ENCODE results near the gene CHID1. TPM values are rescaled to one million over a fixed set of nuclear protein-coding genes. Genes with fewer than 3 reads are reported as not detected.

CHID1 gene
- total and polyA plus RNA-seq, 2 of the 4 experiments (the other 2 are of a cell fraction) = 34.2 to 121 TPM

- dilution Hi-C loops (cut with HindIII; ENCODE audit: low sequenced_read_pairs, unreplicated experiment) (no loop called here), intact Hi-C loops (cut with micrococcal nuclease) (no loop called here), in situ Hi-C loops (cut with MboI; ENCODE audit: low sequenced_read_pairs) (no loop called here)
- no peak overlapping the region for H4K91ac ChIP-seq (ENCODE audit: insufficient read depth, low read depth, low read length)
- H3K4ac ChIP-seq (ENCODE audit: low read depth, low read length) = no peak overlapping the region
- no peak overlapping the region for H3K56ac ChIP-seq (ENCODE audit: extremely low read depth, insufficient read depth, low read length)
- H2AFZ ChIP-seq (replicated peaks; ENCODE audit: low read length, poor library complexity) = no peak overlapping the region
- H3K4me2 ChIP-seq (ENCODE audit: low read depth, low read length) = no peak overlapping the region
- no peak overlapping the region for H3K27ac ChIP-seq (ENCODE audit: insufficient read depth, low read length)
- no peak overlapping the region for H4K5ac ChIP-seq (ENCODE audit: low read depth, low read length)
- ChIA-PET CTCF (no interaction called here), POLR2A (ENCODE audit: unreplicated experiment) (no interaction called here)
- no peak overlapping the region for H2AK5ac ChIP-seq (ENCODE audit: low read depth, low read length)
- DNase-seq (no peak), ATAC-seq (ENCODE audit: low read depth) (no peak)
- H3K4me1 ChIP-seq (ENCODE audit: control insufficient read depth, insufficient read depth, low read length) = peaks cover 10% of the 10 kb centered on the region
- H2AK9ac ChIP-seq (replicated peaks; ENCODE audit: low read depth, low read length, poor library complexity) = no peak overlapping the region
- no TSS peak for BruUV-seq (replicated peaks)
- peaks cover 75% of the 10 kb centered on the region for H4K20me1 ChIP-seq (ENCODE audit: insufficient read depth, low read length)
- WGBS, 2 experiments (ENCODE audit: extremely low coverage in 2 of 2, insufficient read length in 1 of 2) = no CpG with 5 or more reads among the region's 8 CpGs
- TF ChIP-seq CEBPB (IDR thresholded peaks at IDR 0.05; ENCODE audit: low read depth, low read length) (no peak), POLR2A (IDR thresholded peaks at IDR 0.05; ENCODE audit: low read depth, low read length) (no peak), NFE2L2 (IDR thresholded peaks at IDR 0.05; ENCODE audit: low read depth, low read length) (no peak), CTCF (conservative IDR thresholded peaks at IDR 0.05; ENCODE audit: low read depth, low read length) (no peak), MXI1 (IDR thresholded peaks at IDR 0.05; ENCODE audit: borderline replicate concordance, low read depth, low read length) (no peak), FOS (IDR thresholded peaks at IDR 0.05; ENCODE audit: low read depth, low read length) (no peak), BHLHE40 (IDR thresholded peaks at IDR 0.05; ENCODE audit: low read depth, low read length) (no peak), SMC3 (IDR thresholded peaks at IDR 0.05; ENCODE audit: low read depth, low read length) (no peak), ELK1 (IDR thresholded peaks at IDR 0.05; ENCODE audit: borderline replicate concordance, low read depth, low read length) (no peak), RAD21 (IDR thresholded peaks at IDR 0.05; ENCODE audit: low read length) (no peak), MAFK (IDR thresholded peaks at IDR 0.05; ENCODE audit: low read depth, low read length) (no peak)
- H3K79me1 ChIP-seq (ENCODE audit: low read depth in 1 of 2, low read length in 2 of 2) = peaks cover 18 to 86% of the 10 kb centered on the region in 2 experiments
- no peaks in the 10 kb centered on the region for H3K9me3 ChIP-seq (ENCODE audit: control insufficient read depth, insufficient read depth, low read length)
- no peak overlapping the region for H3K14ac ChIP-seq (replicated peaks; ENCODE audit: low read depth, low read length)
- H2BK15ac ChIP-seq (ENCODE audit: low read depth, low read length) = no peak overlapping the region
- no peak overlapping the region for H3K23ac ChIP-seq (ENCODE audit: low read depth, low read length)
- no peak overlapping the region for H2BK5ac ChIP-seq (ENCODE audit: low read depth, low read length, poor library complexity, severe bottlenecking)
- no peak overlapping the region for H3K9ac ChIP-seq (ENCODE audit: low read depth, low read length)
- peaks cover 23% of the 10 kb centered on the region for H3K36me3 ChIP-seq (ENCODE audit: control insufficient read depth, insufficient read depth, low read length)
- no peaks in the 10 kb centered on the region for H3K27me3 ChIP-seq (ENCODE audit: control insufficient read depth, insufficient read depth, low read length)
- H3K18ac ChIP-seq (ENCODE audit: low read depth, low read length) = no peak overlapping the region
- H3K4me3 ChIP-seq (ENCODE audit: insufficient read depth, low read depth, low read length) = no peak overlapping the region
- no peak overlapping the region for H2BK20ac ChIP-seq (ENCODE audit: low read depth, low read length)
- H2BK120ac ChIP-seq (ENCODE audit: low read depth, low read length) = no peak overlapping the region
- no peaks in the 10 kb centered on the region for H3K9me1 ChIP-seq (ENCODE audit: insufficient read depth, low read length)
- H4K8ac ChIP-seq (ENCODE audit: low read depth in 2 of 2, low read length in 2 of 2) = no peak overlapping the region
Observed at GRCh38 chr11:856397-856796, 54.2 kb downstream of the CHID1 start.
